NCI-H1105 (cell line): ENCODE results near the gene MSLN.
"Not testable (repeated sequence)": the region's sequence is repeated elsewhere in the genome, so short reads cannot be mapped to it uniquely, and the experiment has no call there.

ENCODE experiments used
- DNase-seq: peaks from one replicate; lab custom pipeline; 2025; lab: John Stamatoyannopoulos, UW

Gene MSLN

DNA sequence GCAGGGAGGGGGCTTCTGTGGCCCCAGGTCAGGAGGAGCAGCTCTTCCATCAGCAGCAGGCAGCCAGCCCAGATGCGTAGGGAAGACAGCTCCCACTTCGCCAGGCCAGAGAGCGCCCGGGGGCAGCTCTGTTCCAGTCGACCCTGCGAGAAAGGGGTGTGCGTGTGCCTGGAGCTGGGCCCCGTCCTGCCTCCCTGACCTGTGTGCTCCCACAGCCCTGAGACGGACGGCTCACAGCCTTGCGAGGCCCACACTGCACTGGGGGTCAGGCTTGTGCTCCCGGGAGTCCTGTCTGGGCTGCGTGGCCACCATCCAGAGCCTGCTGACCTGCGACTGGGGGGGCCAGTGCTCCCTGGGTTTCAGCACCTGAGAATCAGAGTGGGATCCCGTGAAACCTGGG, 469 bp upstream of the MSLN start:
- no peak for DNase-seq

DNA sequence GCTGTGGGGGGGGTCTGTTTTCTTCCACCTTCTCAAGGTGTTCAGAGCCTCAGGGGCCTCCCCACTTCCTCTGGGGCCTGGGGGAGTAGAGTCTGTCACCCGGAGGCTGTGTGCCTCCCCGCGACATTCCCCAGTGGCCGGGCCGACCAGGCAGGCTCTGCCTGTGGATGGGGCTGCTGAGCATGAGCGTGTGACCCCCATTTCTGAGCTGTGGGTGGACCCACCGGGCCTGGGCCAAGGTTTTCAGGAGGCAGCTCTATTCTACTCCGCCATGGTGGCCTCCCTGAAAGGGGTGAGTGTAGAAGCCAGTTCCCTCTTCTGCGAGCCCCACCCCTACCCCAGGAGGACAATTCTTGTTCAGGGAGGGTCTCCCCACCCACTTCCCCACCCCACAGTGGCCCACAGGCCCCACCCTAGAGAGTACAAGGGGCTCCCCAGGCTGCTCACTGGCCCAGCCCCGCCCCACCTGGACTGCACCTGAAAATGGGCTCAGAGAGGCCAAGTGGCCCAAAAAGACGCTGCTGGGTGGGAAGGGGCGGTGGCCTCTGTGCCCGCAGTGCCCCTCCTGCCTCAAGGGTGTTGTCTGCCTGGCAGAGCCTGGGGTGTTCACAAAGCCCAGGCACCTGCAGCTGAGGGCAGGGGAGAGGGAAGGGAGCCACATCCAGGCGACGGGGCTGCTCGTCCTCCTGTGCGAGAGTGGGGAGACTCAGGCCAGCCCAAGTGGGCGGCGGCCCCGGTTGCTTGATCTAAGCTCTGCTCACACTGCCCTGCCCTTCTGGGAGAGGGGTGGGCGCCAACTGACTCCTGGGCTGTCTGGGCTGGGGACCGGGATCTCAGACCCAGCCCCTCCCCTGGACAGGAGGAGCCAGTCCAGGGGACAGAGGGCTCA, 1.3 kb downstream of the MSLN start:
- DNase-seq = no peak

DNA sequence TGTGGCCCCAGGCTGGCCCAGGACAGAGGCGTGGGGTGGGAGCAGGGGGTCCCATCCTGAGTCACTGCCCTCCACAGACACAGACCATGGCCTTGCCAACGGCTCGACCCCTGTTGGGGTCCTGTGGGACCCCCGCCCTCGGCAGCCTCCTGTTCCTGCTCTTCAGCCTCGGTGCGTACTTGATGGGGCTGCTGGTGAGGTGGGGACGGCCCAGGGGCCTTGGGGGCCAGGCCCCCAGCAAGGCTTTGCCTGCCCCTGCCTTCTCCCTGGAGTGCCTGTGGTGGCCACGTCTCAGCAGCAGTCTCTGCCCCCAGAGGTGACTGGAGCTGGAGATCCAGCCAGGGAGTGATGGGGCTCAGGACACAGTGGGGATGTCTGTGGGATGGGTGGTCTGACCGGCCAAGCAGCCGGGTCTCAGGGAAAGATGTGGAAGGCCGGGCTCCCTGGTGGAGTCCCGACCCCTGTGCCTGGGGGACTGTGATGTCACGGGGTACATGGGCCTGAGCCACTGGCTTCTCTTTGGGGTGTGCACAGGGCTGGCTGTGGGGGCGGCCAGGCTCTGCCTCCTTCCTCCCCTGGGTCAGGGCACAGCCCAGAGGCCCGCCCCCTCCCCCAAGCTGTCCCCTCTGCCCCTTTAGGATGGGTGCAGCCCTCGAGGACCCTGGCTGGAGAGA, 2.2 kb downstream of the MSLN start:
- no peak for DNase-seq

DNA sequence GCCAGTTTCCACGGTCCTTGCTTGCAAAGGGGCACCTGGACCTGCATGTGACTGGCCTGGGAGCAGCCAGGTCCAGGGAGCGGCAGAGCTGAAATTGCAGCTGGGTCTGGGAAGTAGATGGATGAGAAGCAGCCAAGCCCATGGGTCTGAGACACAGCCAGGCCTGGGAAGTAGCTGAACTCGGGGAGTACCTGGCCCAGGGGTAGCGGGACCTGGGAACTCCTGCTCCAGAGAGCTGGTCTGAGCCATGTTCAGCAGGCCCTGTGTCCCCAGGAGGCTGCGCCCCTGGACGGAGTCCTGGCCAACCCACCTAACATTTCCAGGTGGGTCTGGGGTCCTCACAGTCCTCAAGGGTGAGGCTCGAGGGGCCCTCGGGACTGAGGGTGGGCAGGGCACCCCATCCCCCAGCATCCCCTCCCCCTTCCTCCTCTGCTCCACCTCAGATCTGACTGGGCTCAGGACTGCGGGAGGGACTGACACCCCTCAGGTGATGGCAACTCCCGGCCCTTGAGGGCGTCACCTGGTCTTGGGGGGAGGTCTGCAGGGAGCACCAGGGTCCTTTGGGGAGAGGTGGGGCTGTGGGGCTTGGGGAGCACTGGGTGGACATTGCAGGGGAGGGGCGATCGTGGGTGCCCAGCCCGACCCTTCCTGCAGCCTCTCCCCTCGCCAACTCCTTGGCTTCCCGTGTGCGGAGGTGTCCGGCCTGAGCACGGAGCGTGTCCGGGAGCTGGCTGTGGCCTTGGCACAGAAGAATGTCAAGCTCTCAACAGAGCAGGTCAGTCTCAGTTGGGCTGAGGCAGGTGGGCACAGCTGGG, 3.0 kb downstream of the MSLN start:
- no peak for DNase-seq

DNA sequence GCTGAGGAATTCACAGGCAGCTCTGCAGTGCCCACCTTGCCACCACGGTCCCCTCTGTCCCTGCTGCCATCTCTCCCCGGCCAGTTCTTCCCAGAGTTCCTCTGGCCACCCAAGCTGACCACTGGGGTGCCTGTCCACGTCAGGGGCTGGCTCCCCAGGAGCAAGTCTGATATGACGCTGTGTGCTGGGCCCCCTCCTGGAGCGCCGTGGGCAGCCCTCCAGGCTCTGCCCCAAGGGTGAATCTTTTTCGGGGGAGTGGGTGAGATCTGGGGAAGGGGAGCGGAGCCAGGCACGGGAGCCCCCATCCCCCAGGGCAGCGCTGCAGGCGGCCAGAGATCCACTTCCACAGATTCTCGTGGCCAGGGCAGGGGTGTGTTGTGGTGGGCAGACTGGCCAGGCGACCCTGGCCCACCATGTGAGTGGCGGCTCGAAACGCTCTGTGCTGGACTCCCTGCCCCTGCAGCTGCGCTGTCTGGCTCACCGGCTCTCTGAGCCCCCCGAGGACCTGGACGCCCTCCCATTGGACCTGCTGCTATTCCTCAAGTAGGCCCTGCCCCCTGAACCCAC, 3.7 kb downstream of the MSLN start:
- no peak for DNase-seq

DNA sequence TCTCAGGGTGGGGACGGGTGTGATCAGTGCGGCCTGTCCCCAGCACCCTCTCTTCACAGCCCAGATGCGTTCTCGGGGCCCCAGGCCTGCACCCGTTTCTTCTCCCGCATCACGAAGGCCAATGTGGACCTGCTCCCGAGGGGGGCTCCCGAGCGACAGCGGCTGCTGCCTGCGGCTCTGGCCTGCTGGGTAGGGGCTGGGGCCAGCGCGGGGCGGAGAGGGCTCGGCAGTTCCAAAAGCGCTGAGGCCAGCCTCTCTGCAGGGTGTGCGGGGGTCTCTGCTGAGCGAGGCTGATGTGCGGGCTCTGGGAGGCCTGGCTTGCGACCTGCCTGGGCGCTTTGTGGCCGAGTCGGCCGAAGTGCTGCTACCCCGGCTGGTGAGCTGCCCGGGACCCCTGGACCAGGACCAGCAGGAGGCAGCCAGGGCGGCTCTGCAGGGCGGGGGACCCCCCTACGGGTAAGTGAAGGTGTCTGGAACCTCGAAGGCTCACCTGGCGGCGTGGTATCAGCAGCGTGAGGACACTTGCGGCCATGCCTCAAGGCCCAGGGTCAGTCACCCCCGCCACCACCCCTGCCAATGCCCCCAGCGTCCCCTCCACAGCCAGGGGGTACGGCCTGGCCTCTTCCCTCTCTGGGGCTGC, 4.4 kb downstream of the MSLN start:
- no peak for DNase-seq

DNA sequence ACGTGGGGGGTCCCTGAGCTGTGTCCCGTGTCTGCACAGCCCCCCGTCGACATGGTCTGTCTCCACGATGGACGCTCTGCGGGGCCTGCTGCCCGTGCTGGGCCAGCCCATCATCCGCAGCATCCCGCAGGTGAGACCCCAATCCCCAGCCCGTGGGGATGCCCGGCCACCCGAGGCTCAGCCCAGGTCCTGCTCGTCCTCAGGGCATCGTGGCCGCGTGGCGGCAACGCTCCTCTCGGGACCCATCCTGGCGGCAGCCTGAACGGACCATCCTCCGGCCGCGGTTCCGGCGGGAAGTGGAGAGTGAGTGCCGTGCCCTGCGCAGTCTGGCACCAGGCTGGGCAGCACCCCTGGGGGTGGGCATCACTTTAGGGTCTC, 4.9 kb downstream of the MSLN start:
- DNase-seq = no peak

DNA sequence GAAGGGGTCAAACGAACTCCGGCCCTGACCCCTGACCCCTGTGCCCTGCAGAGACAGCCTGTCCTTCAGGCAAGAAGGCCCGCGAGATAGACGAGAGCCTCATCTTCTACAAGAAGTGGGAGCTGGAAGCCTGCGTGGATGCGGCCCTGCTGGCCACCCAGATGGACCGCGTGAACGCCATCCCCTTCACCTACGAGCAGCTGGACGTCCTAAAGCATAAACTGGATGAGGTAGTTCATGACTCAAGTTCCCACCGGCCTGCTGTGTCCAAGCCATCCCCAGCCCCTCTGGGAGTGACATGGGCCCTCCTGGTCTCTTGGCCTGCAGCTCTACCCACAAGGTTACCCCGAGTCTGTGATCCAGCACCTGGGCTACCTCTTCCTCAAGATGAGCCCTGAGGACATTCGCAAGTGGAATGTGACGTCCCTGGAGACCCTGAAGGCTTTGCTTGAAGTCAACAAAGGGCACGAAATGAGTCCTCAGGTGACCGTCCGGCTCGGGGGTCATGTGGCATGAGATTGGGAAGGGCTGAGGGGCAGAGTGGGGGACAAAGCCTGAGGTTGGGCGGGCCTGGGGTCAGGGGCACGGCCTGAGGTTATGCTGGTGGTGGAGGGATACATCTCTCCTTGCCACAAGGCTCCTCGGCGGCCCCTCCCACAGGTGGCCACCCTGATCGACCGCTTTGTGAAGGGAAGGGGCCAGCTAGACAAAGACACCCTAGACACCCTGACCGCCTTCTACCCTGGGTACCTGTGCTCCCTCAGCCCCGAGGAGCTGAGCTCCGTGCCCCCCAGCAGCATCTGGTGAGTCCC, 5.7 kb downstream of the MSLN start:
- no peak for DNase-seq

DNA sequence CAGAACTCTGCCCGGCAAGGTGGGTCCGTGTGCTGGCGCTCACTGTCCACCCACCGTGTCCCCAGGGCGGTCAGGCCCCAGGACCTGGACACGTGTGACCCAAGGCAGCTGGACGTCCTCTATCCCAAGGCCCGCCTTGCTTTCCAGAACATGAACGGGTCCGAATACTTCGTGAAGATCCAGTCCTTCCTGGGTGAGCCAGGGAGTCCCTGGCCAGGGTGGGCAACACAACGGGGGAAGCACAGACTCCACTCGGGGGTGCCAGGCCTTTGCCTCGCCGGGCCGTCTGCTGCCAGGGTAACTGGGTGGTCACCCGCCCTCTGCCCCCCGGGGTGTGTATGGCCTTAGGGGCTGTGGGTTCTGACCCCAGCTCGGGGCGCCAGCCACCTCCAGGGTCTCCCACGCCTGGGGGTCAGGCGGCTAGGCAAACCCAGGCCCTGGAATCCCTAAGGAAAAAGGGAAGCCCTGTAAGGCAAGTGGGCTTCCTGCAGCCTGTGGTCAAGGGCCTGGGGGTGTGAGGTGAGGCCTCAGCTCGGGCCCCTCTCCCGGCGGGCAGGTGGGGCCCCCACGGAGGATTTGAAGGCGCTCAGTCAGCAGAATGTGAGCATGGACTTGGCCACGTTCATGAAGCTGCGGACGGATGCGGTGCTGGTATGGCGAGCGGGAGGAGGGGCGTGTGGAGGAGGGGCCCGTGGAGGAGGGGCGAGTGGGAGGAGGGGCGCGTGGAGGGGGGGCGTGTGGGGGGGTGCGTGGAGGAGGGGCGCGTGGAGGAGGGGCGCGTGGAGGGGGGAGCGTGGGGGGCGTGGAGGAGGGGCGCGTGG, 6.5 kb downstream of the MSLN start:
- DNase-seq = no peak

DNA sequence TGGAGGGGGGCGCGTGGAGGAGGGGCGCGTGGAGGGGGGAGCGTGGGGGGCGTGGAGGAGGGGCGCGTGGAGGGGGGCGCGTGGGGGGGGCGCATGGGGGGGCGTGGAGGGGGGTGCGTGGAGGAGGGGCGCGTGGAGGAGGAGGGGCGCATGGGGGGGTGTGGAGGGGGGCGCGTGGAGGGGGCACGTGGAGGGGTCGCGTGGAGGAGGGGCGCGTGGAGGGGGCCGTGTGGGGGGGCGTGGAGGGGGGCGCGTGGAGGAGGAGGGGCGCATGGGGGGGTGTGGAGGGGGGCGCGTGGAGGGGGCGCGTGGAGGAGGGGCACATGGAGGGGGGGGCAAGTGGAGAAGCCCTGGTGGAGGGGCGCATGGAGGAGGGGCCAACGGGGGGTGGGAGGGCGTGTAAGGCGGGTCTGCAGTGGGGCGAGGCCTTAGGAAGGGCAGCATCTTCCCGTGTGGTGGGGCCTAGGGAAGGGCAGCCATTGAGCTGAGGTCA, 7.3 kb downstream of the MSLN start:
- no peak for DNase-seq

DNA sequence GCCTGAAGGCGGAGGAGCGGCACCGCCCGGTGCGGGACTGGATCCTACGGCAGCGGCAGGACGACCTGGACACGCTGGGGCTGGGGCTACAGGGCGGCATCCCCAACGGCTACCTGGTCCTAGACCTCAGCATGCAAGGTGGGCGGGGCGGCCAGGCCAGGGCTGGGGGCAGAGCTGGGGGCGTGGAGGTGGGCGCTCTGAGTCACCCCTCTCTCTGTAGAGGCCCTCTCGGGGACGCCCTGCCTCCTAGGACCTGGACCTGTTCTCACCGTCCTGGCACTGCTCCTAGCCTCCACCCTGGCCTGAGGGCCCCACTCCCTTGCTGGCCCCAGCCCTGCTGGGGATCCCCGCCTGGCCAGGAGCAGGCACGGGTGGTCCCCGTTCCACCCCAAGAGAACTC, 7.9 kb downstream of the MSLN start:
- DNase-seq = no peak

DNA sequence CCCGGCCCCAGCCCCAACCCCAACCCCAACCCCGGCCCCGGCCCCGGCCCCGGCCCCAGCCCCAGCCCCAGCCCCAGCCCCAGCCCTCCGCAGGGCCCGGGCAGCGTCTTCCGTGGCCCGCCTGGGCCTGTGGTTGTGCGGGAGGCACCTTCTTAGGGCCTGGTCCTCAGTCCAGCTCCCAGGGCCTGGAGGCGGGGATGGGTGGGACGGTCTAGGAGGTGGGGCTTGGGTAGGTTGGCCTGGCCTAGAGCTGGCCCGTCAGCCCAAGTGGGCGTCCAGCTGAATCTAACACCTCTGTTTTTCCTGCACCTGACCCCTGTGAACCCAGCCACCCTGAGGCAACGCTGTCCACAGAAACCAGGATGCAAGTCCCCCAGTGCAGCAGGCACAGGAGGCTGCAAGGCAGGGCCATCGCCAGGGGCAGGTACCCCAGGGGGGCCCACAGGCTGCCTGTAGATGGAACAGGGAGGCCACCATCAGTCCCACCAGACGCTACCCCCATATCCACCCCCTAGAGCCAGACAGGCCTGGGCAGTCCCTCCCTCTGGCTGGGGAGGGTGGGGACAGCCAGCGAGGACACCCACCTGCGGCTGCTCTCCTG, 8.8 kb downstream of the MSLN start:
- DNase-seq = no peak

DNA sequence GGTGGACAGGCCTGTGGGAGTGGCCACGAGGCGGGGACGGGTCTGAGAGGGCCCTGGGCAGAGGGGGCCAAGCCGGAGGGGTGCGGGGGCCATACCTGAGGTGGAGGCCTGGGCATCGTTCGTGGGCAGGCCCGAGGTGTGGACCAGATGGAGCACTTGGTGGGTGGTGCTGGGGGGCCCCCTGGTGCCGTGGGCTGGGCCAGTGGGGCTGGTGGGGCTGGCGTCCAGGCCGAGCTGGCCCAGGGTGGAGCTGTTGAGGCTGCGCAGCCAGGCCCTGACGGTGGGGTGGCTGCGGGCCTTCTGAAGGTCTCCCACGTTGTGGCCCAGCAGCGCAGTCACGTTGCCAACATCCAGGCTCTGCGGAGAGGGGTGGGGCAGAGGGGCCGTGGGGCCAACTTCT, 9.4 kb downstream of the MSLN start:
- no peak for DNase-seq

DNA sequence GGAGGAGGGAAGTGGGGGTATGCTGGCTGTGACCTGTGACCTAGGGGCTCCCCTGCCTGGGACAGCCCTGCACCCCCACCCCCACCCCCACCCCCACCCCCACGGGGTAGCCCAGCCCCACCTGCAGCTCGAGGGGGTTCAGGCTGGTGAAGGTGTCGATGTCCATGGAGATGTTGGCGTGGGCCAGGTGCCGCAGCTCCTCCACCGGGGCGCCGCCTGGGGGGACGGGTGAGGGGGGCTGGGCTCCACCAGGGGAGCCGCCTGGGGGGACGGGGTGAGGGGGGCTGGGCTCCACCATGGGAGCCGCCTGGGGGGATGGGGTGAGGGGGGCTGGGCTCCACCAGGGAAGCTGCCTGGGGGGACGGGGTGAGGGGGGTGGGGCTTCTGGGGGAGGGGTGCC, 9.9 kb downstream of the MSLN start:
- no peak for DNase-seq

DNA sequence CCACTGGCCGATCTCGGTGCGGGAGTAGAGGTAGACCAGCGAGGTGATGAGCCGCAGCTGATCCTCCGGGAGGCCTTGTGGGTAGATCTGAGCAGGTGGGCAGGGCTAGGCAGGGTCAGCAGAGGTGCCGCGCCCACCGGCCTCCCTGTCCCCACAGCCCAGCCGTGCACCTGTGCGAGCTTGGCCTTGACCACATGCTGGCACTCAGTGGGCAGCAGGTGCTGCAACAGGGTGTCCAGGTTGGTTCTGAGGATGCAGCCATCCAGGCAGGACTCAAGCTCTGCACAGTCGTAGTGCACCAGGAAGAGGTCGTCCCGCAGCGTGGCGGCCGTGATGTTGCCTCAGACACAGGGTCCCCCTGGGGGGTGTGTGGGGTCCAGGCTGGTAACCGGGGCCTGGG, 12.4 kb downstream of the MSLN start:
- DNase-seq = no peak

DNA sequence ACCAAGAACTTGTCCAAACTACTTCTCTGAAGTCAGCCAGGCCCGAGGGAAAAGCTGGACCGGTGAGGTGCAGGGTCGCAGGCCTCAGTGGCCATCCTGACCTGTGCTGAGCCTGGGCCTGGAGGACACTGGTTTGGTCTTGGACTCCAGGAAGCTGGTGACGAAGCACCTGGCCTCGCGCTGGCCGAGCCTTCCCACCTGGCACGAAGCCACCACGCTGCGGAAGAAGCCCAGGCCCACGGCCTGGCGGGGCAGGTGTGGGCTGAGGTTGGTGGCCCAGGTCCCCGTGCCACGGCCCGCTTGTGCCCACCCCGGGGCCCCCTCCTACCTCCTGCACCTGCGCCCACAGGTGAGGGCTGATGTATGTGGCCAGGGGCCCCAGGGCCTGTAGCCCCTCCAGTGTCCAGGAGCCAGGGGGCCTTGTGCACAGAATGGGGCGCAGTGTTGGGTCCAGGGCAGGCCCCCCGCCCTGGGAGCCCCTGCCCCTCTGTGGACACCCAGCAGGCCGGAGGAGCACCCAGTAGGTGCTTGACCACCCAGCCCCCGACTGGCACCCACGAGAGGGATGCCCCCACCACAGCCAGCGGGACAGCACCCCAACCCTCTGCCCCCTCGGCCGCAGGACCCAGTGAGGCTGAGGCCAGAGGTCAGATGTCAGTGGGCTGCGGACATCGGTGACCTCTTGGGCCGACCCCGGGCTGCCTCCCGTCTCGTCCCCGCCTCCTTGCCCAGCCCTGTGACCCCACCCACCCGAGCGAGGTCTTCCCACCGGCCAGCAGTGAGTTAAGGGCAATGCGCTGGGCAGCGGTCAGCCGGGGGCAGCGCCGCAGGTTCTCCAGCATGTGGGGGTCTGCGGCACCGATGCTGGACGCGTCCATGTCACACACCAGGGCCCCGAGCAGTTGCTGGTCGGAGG, 13.8 kb downstream of the MSLN start:
- no peak for DNase-seq

DNA sequence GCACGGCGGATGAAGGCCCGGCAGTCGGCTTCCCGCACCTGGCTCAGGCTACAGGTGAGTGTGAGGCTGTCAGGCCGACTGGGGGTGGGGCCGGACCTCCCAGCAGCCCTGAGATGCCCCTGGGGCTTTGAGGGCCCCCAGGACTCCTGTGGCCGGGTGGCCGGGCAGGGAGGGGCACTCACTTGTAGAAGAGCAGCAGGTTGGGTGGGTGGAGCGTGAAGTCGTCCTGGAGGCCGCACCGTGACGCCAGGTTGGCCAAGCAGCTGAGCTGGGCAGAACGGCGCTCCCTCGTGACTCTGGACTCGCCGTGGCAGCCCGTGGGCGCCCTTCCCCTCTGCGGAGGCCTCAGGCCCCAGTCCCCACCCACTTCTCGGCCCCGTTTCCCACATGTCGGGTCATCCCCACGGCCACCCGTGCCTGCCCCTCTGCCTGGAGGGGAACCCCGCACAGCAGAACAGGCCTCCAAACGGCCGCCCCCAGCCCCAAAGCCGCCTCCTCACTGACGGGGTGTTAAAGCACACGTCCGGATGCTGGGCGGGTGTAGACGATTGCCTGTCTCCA, 14.8 kb downstream of the MSLN start:
- no peak for DNase-seq

DNA sequence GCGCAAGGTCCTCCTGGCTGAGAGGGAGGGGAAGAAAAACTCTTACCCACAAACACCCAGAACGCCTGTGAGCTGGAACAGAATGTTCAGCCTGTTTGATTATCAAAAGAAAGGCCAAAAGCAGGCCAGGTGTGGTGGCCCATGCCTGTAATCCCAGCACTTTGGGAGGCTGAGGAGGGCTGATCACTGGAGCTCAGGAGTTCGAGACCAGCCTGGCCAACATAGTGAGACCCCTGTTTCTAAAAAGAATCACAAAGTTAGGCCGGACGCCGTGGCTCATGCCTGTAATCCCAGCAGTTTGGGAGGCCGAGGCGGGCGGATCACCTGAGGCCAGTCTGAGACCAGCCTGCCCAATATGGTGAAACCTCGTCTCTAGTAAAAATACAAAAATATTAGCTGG, 15.8 kb downstream of the MSLN start:
- not testable (repeated sequence) for DNase-seq
